Lung microvascular endothelial cell (primary cell): ENCODE data around the gene IL20. TPM values are rescaled to one million over a fixed set of nuclear protein-coding genes. Genes with fewer than 3 reads are reported as not detected.

Source experiments
- total RNA-seq: library from RNA; depleted of rRNA; stranded (reverse); fragments of >200 nt; gene quantifications from 2 replicates; pipeline ENCODE4 v1.2.1, GENCODE V29; 2014

The IL20 gene
- total RNA-seq, 1 donor from 2014 or later: not detected

Other genes with a start within 250 kb of the IL20 start
- 8.3 and 10.9 TPM in 2 replicates for gene DYRK3, start 230.1 kb upstream of the IL20 start, total RNA-seq
- gene MAPKAPK2, start 180.7 kb upstream of the IL20 start, total RNA-seq: 24.6 and 30.2 TPM in 2 replicates
- gene IL19, start 94.8 kb upstream of the IL20 start, total RNA-seq: not detected in 2 replicates
- not detected in 2 replicates for gene IL10, start 93.1 kb upstream of the IL20 start, total RNA-seq
- not detected in 2 replicates for gene IL24, start 31.8 kb downstream of the IL20 start, total RNA-seq
- gene FCMR, start 56.3 kb downstream of the IL20 start, total RNA-seq: not detected in 2 replicates
- not detected in 2 replicates for gene PIGR, start 80.8 kb downstream of the IL20 start, total RNA-seq
- gene FCAMR, start 104.8 kb downstream of the IL20 start, total RNA-seq: not detected in 2 replicates
- gene C1orf116, start 167.1 kb downstream of the IL20 start, total RNA-seq: not detected in 2 replicates
- 3.9 and 5.8 TPM in 2 replicates for gene YOD1, start 185.6 kb downstream of the IL20 start, total RNA-seq
- 0.87 and 0.99 TPM in 2 replicates for gene PFKFB2, start 187.7 kb downstream of the IL20 start, total RNA-seq
- not detected in 2 replicates for gene C4BPB, start 223.2 kb downstream of the IL20 start, total RNA-seq
- gene C4BPA, start 238.6 kb downstream of the IL20 start, total RNA-seq: not detected in 2 replicates